ENCODE data around the gene SQSTM1. TPM values are rescaled to one million over a fixed set of nuclear protein-coding genes. Genes with fewer than 3 reads are reported as not detected.

SQSTM1 gene
- total and polyA plus RNA-seq, 9 of the 15 experiments (the other 6 are each of a cell fraction or from before 2014, with no cell fraction given) = 5.6 to 148 (median 64.0) TPM

- TF ChIP-seq ZFP91 (CRISPR knock-in tag; IDR thresholded peaks at IDR 0.05) = no peak
- no peak for TF ChIP-seq USF2 (CRISPR knock-in tag; IDR thresholded peaks at IDR 0.05)
- no peak for TF ChIP-seq MIER1 (IDR thresholded peaks at IDR 0.05; ENCODE audit: low read depth)
- no peak for TF ChIP-seq ZNF431 (CRISPR knock-in tag; IDR thresholded peaks at IDR 0.05)
- TF ChIP-seq POLR3G (IDR thresholded peaks at IDR 0.05; ENCODE audit: extremely low read depth, insufficient read length, insufficient replicate concordance) = no peak
- TF ChIP-seq ZKSCAN3 (CRISPR knock-in tag; IDR thresholded peaks at IDR 0.05) = no peak
- TF ChIP-seq PTBP1 (IDR thresholded peaks at IDR 0.05; ENCODE audit: low read depth, low read length) = no peak
- no peak for TF ChIP-seq ZNF79 (CRISPR knock-in tag; IDR thresholded peaks at IDR 0.05; ENCODE audit: low read depth)
- no peak; the same call in 1 of the 2 replicates for TF ChIP-seq TEAD4 (IDR thresholded peaks at IDR 0.05; ENCODE audit: low read length)
- TF ChIP-seq TEAD4 (CRISPR knock-in tag; IDR thresholded peaks at IDR 0.05; ENCODE audit: borderline replicate concordance) = no peak
- TF ChIP-seq ZNF551 (CRISPR knock-in tag; IDR thresholded peaks at IDR 0.05) = no peak
- no peak for TF ChIP-seq RBM15 (IDR thresholded peaks at IDR 0.05; ENCODE audit: insufficient read depth, low read length)
- peak; percentile 13 for TF ChIP-seq EWSR1 (IDR thresholded peaks at IDR 0.05; ENCODE audit: borderline replicate concordance, low read depth, partially characterized antibody)
- TF ChIP-seq ATF3 (IDR thresholded peaks at IDR 0.05) = no peak; the same call in 1 of the 2 replicates
- TF ChIP-seq ATF3 (CRISPR knock-in tag; conservative IDR thresholded peaks at IDR 0.05) = no peak
- no peak for TF ChIP-seq ILF3 (IDR thresholded peaks at IDR 0.05; ENCODE audit: borderline replicate concordance)
- 0 out of 2 replicates have a peak, but pooled peaks have one; percentile 17 for TF ChIP-seq ZNF316 (IDR thresholded peaks at IDR 0.05)
- no peak for TF ChIP-seq TFAM (CRISPR knock-in tag; conservative IDR thresholded peaks at IDR 0.05)
- TF ChIP-seq THRAP3 (IDR thresholded peaks at IDR 0.05; ENCODE audit: borderline replicate concordance) = no peak
- no peak for TF ChIP-seq CGGBP1 (CRISPR knock-in tag; IDR thresholded peaks at IDR 0.05)
- no peak for TF ChIP-seq ZBTB7A (IDR thresholded peaks at IDR 0.05; ENCODE audit: borderline replicate concordance, control insufficient read depth, low read depth, low read length)
These were observed 16.6 kb downstream of the SQSTM1 start (continued) for GRCh38 chr5:179837076-179838011.

Data from K562 (cell line).